ENCODE results near the gene ZNF410. TPM values are rescaled to one million over a fixed set of nuclear protein-coding genes. Genes with fewer than 3 reads are reported as not detected.

The ZNF410 gene
- total RNA-seq, 1 donor from 2014 or later, result 64.7 TPM

- DNase-seq, result no peak
- no peak for ATAC-seq (ENCODE audit: low read depth)
- H3K9me3 Mint-ChIP-seq, result no peaks in the 10 kb centered on the region
- ChIA-PET CTCF (no interaction called here), POLR2A (no interaction called here)
- intact Hi-C loops (cut with micrococcal nuclease), result no loop called here
- no peak overlapping the region for H3K4me3 Mint-ChIP-seq
- TF ChIP-seq, protein P1, sequence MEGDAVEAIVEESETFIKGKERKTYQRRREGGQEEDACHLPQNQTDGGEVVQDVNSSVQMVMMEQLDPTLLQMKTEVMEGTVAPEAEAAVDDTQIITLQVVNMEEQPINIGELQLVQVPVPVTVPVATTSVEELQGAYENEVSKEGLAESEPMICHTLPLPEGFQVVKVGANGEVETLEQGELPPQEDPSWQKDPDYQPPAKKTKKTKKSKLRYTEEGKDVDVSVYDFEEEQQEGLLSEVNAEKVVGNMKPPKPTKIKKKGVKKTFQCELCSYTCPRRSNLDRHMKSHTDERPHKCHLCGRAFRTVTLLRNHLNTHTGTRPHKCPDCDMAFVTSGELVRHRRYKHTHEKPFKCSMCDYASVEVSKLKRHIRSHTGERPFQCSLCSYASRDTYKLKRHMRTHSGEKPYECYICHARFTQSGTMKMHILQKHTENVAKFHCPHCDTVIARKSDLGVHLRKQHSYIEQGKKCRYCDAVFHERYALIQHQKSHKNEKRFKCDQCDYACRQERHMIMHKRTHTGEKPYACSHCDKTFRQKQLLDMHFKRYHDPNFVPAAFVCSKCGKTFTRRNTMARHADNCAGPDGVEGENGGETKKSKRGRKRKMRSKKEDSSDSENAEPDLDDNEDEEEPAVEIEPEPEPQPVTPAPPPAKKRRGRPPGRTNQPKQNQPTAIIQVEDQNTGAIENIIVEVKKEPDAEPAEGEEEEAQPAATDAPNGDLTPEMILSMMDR (IDR thresholded peaks at IDR 0.05), result no peak
- H3K27me3 Mint-ChIP-seq, result no peaks in the 10 kb centered on the region
- no peak overlapping the region for H3K27ac Mint-ChIP-seq
- peaks cover 58% of the 10 kb centered on the region for H3K36me3 Mint-ChIP-seq (ENCODE audit: low read depth)
- H3K4me1 Mint-ChIP-seq, result no peaks in the 10 kb centered on the region
Observed at GRCh38 chr14:73937012-73937411, 50.4 kb downstream of the ZNF410 start.

DNA sequence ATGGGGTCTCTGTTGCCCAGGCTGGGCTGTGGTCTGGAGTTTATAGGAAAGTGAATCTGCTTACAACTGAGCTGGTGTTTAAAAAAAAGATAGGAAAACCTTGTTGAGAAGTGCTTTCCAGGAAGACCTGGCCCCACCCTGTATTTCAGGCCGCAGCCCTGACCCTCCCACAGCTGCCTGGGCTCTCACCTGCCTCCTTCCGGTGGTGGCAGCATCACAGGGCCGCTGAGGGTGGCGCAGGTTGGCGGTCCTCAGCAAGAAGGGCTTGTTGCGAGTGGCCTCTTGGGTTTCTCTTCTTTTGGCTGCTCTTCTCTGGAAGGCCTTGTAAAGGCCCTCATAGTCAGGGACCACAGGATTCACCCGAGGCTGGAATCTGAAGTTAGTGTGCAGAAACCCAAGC lies 55.5 kb downstream of the ZNF410 start:
- intact Hi-C loops (cut with micrococcal nuclease), result no loop called here
- Mint-ChIP-seq H3K4me3 (no peak overlapping the region), H3K27ac (no peak overlapping the region), H3K27me3 (no peaks in the 10 kb centered on the region), H3K36me3 (ENCODE audit: low read depth) (peaks cover 37% of the 10 kb centered on the region), H3K9me3 (no peaks in the 10 kb centered on the region), H3K4me1 (no peaks in the 10 kb centered on the region)
- TF ChIP-seq, protein P1 (IDR thresholded peaks at IDR 0.05), result no peak
- ChIA-PET CTCF (no interaction called here), POLR2A (no interaction called here)
- ATAC-seq (ENCODE audit: low read depth) (no peak), DNase-seq (no peak)

GRCh38 chr14:73943083-73943482 lies 56.4 kb downstream of the ZNF410 start:
- H3K27ac Mint-ChIP-seq, result no peak overlapping the region
- ChIA-PET POLR2A (no interaction called here), CTCF (no interaction called here)
- H3K4me3 Mint-ChIP-seq, result no peak overlapping the region
- peaks cover 31% of the 10 kb centered on the region for H3K36me3 Mint-ChIP-seq (ENCODE audit: low read depth)
- intact Hi-C loops (cut with micrococcal nuclease), result no loop called here
- no peaks in the 10 kb centered on the region for H3K4me1 Mint-ChIP-seq
- DNase-seq (no peak), ATAC-seq (ENCODE audit: low read depth) (no peak)
- H3K9me3 Mint-ChIP-seq, result no peaks in the 10 kb centered on the region
- TF ChIP-seq, protein P1 (IDR thresholded peaks at IDR 0.05), result no peak
- H3K27me3 Mint-ChIP-seq, result no peaks in the 10 kb centered on the region

DNA sequence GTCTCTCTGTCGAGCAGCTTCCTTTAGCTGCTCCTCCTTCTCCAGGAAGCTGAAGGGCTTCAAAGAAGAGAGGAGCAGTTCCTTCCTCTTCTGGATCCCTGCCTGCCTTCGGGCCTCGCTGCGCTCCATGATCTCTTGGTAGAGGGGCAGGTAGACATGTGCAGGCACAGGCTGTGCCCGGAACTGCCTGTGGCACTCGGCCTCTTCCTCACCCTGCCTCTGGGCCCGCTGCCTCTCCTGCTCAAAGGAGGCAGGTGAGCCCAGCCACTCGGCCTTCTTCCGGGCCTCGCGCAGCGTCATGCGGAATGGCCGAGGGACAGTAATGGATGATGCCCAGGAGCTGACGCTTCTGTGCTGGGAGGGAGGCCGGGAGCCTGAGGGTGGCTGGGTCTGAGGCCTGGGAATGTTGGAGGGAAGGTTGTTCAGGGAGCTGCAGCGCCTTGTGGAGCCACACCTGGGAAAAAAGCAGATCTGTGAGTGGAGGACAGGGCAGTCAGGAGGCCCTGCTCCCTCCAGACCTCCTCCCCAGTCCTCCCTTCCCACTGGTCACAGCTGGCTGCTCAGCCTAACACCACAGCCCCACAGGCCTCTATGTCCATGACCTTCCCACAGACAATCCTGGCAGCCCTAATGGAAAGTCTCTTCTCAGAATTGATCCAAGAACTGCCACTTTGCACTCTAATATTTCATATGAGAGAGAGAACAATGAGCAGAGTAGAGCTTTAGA lies 57.9 kb downstream of the ZNF410 start:
- Mint-ChIP-seq H3K4me3 (no peak overlapping the region), H3K36me3 (ENCODE audit: low read depth) (peaks cover 31% of the 10 kb centered on the region), H3K4me1 (no peaks in the 10 kb centered on the region), H3K27ac (no peak overlapping the region), H3K27me3 (no peaks in the 10 kb centered on the region), H3K9me3 (no peaks in the 10 kb centered on the region)
- ChIA-PET POLR2A (no interaction called here), CTCF (no interaction called here)
- intact Hi-C loops (cut with micrococcal nuclease), result no loop called here
- ATAC-seq (ENCODE audit: low read depth) (no peak), DNase-seq (no peak)
- TF ChIP-seq, protein P1 (IDR thresholded peaks at IDR 0.05), result no peak

DNA sequence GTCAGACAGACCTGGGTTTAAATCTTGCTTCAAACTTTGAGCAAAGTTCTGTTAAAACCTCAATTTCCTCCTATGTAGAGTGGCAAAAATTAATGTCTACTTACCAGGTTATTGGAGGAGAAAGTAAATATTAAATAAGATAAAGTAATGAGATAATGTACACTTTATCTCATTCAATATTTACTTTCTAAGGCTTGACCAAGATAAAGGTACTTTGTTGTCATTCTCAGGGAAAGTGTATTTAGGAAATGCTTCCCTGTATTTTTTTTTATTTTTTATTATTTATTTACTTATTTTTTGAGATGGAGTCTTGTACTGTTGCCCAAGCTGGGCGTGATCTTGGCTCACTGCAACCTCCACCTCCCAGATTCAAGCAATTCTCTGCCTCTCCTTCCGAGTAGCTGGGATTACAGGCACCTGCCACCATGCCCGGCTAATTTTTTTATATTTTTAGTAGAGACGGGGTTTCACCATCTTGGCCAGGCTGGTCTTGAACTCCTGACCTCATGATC lies 58.6 kb downstream of the ZNF410 start:
- ChIA-PET CTCF (no interaction called here), POLR2A (no interaction called here)
- ATAC-seq (ENCODE audit: low read depth) (no peak), DNase-seq (no peak)
- Mint-ChIP-seq H3K27ac (no peak overlapping the region), H3K36me3 (ENCODE audit: low read depth) (peaks cover 35% of the 10 kb centered on the region), H3K4me3 (no peak overlapping the region), H3K27me3 (no peaks in the 10 kb centered on the region), H3K4me1 (peaks cover 5% of the 10 kb centered on the region), H3K9me3 (no peaks in the 10 kb centered on the region)
- intact Hi-C loops (cut with micrococcal nuclease), result no loop called here
- TF ChIP-seq, protein P1 (IDR thresholded peaks at IDR 0.05), result no peak

All from activated B cell treated with CpG ODN at 0.5 μM for 24 hours (primary cell).